ENCODE data around the gene RIOK1.
"Not testable (repeated sequence)": the region's sequence is repeated elsewhere in the genome, so short reads cannot be mapped to it uniquely, and the experiment has no call there.

The RIOK1 gene

GRCh38 chr6:7432391-7433120, 42.9 kb downstream of the RIOK1 start:
- no peak for DNase-seq
- intact Hi-C loops (cut with DNase I): no loop called here

- intact Hi-C loops (cut with DNase I): no loop called here
- DNase-seq: no peak
Measured at GRCh38 chr6:7433121-7433617, 43.6 kb downstream of the RIOK1 start.

- intact Hi-C loops (cut with DNase I): no loop called here
- no peak for DNase-seq
Measured at GRCh38 chr6:7434672-7435071, 45.1 kb downstream of the RIOK1 start.

- intact Hi-C loops (cut with DNase I): no loop called here
- no peak for DNase-seq
Measured at GRCh38 chr6:7438011-7438410, 48.4 kb downstream of the RIOK1 start.

GRCh38 chr6:7439228-7439627, 49.6 kb downstream of the RIOK1 start:
- no peak for DNase-seq
- intact Hi-C loops (cut with DNase I): no loop called here

- no peak for DNase-seq
- intact Hi-C loops (cut with DNase I): no loop called here
Measured at GRCh38 chr6:7440476-7440875, 50.9 kb downstream of the RIOK1 start.

- intact Hi-C loops (cut with DNase I): no loop called here
- no peak for DNase-seq
Measured at GRCh38 chr6:7441048-7441775, 51.6 kb downstream of the RIOK1 start.

- no peak for DNase-seq
- intact Hi-C loops (cut with DNase I): no loop called here
Measured at GRCh38 chr6:7442467-7442866, 52.9 kb downstream of the RIOK1 start.

GRCh38 chr6:7445101-7445500, 55.5 kb downstream of the RIOK1 start:
- no peak for DNase-seq
- intact Hi-C loops (cut with DNase I): no loop called here

GRCh38 chr6:7445885-7446461, 56.4 kb downstream of the RIOK1 start:
- DNase-seq: no peak
- intact Hi-C loops (cut with DNase I): no loop called here

GRCh38 chr6:7446619-7447325, 57.2 kb downstream of the RIOK1 start:
- intact Hi-C loops (cut with DNase I): no loop called here

GRCh38 chr6:7448232-7448631, 58.6 kb downstream of the RIOK1 start:
- no peak for DNase-seq
- intact Hi-C loops (cut with DNase I): no loop called here

More at GRCh38 chr6:7446619-7447325, 57.2 kb downstream of the RIOK1 start:
- no peak for DNase-seq

- intact Hi-C loops (cut with DNase I): no loop called here
Measured at GRCh38 chr6:7449018-7449417, 59.4 kb downstream of the RIOK1 start.

GRCh38 chr6:7451326-7451725, 61.7 kb downstream of the RIOK1 start:
- no peak for DNase-seq

More at GRCh38 chr6:7449018-7449417, 59.4 kb downstream of the RIOK1 start:
- DNase-seq: no peak

GRCh38 chr6:7452898-7453297, 63.3 kb downstream of the RIOK1 start:
- intact Hi-C loops (cut with DNase I): no loop called here
- DNase-seq: no peak

More at GRCh38 chr6:7451326-7451725, 61.7 kb downstream of the RIOK1 start:
- intact Hi-C loops (cut with DNase I): no loop called here

- intact Hi-C loops (cut with DNase I): no loop called here
- no peak for DNase-seq
Measured at GRCh38 chr6:7454696-7455358, 65.2 kb downstream of the RIOK1 start.

- intact Hi-C loops (cut with DNase I); DNase-seq: not testable (repeated sequence)
Measured at GRCh38 chr6:7456302-7456701, 66.7 kb downstream of the RIOK1 start.

- DNase-seq: no peak
- intact Hi-C loops (cut with DNase I): no loop called here
Measured at GRCh38 chr6:7461416-7461815, 71.8 kb downstream of the RIOK1 start.

- intact Hi-C loops (cut with DNase I): no loop called here
- no peak for DNase-seq
Measured at GRCh38 chr6:7463785-7464184, 74.2 kb downstream of the RIOK1 start.
